ENCODE results near the gene GPRASP2. TPM values are rescaled to one million over a fixed set of nuclear protein-coding genes. Genes with fewer than 3 reads are reported as not detected.
"Not testable (repeated sequence)": the region's sequence is repeated elsewhere in the genome, so short reads cannot be mapped to it uniquely, and the experiment has no call there.

GPRASP2 gene
- total RNA-seq, 1 experiment from 2014 or later = 6.2 TPM

- Histone ChIP-seq H3K4me2 (no peak overlapping the region), H3K27me3 (ENCODE audit: insufficient read depth, low read depth) (no peaks in the 10 kb centered on the region), H3K4me3 (no peak overlapping the region), H3K4me1 (replicated peaks; ENCODE audit: insufficient read depth) (no peaks in the 10 kb centered on the region), H3K79me2 (ENCODE audit: low read depth) (no peaks in the 10 kb centered on the region), H4K20me1 (ENCODE audit: insufficient read depth) (no peaks in the 10 kb centered on the region), H3K36me3 (ENCODE audit: low read depth) (no peaks in the 10 kb centered on the region), H3K27ac (no peak overlapping the region), H2AFZ (no peak overlapping the region), H3F3A (ENCODE audit: insufficient read depth, low read depth) (no peaks in the 10 kb centered on the region), H3K9me2 (ENCODE audit: insufficient read depth) (no peaks in the 10 kb centered on the region), H3K9me3 (ENCODE audit: insufficient read depth, low read depth) (no peaks in the 10 kb centered on the region)
- intact Hi-C loops (cut with micrococcal nuclease; ENCODE audit: unreplicated experiment) = no loop called here
- CTCF ChIA-PET = interaction anchor here (0.6 to 0.7 kb wide), 2 partner anchors 27 to 634 kb away, joined by 4 to 5 read pairs; no protein-coding TSS in a partner anchor
- BruUV-seq (replicated peaks) = no TSS peak
- DNase-seq = no peak
- POLR2A ChIA-PET (ENCODE audit: unreplicated experiment) = no interaction called here
- TF ChIP-seq EZH2 (IDR thresholded peaks at IDR 0.05; ENCODE audit: low read depth) = no peak
- TF ChIP-seq CTCF (conservative IDR thresholded peaks at IDR 0.05) = no peak
These were observed 39.4 kb upstream of the GPRASP2 start for GRCh38 chrX:102672856-102673255.

- H3K9me3 ChIP-seq (ENCODE audit: insufficient read depth, low read depth); POLR2A ChIA-PET (ENCODE audit: unreplicated experiment); DNase-seq; H3K4me1 ChIP-seq (replicated peaks; ENCODE audit: insufficient read depth); H3K9me2 ChIP-seq (ENCODE audit: insufficient read depth); intact Hi-C loops (cut with micrococcal nuclease; ENCODE audit: unreplicated experiment); H3K36me3 ChIP-seq (ENCODE audit: low read depth); H3K4me2 ChIP-seq; CTCF ChIA-PET; H3K27me3 ChIP-seq (ENCODE audit: insufficient read depth, low read depth); H3K4me3 ChIP-seq; H4K20me1 ChIP-seq (ENCODE audit: insufficient read depth); H3F3A ChIP-seq (ENCODE audit: insufficient read depth, low read depth); H3K27ac ChIP-seq; BruUV-seq (replicated peaks); H3K79me2 ChIP-seq (ENCODE audit: low read depth); H2AFZ ChIP-seq: not testable (repeated sequence)
These were observed 34.8 kb upstream of the GPRASP2 start for GRCh38 chrX:102677479-102677878.

GRCh38 chrX:102684772-102685520 is 27.3 kb upstream of the GPRASP2 start:
- intact Hi-C loops (cut with micrococcal nuclease; ENCODE audit: unreplicated experiment) = no loop called here
- ChIA-PET CTCF (no interaction called here), POLR2A (ENCODE audit: unreplicated experiment) (no interaction called here)
- Histone ChIP-seq H3K9me3 (ENCODE audit: insufficient read depth, low read depth) (no peaks in the 10 kb centered on the region), H3K79me2 (ENCODE audit: low read depth) (no peaks in the 10 kb centered on the region), H3K27me3 (ENCODE audit: insufficient read depth, low read depth) (no peaks in the 10 kb centered on the region), H3K4me3 (no peak overlapping the region), H4K20me1 (ENCODE audit: insufficient read depth) (no peaks in the 10 kb centered on the region), H3K27ac (no peak overlapping the region), H2AFZ (no peak overlapping the region), H3K4me1 (replicated peaks; ENCODE audit: insufficient read depth) (no peaks in the 10 kb centered on the region), H3K9me2 (ENCODE audit: insufficient read depth) (no peaks in the 10 kb centered on the region), H3F3A (ENCODE audit: insufficient read depth, low read depth) (no peaks in the 10 kb centered on the region), H3K4me2 (no peak overlapping the region), H3K36me3 (ENCODE audit: low read depth) (no peaks in the 10 kb centered on the region)
- BruUV-seq (replicated peaks) = no TSS peak
- DNase-seq = no peak
- TF ChIP-seq EZH2 (IDR thresholded peaks at IDR 0.05; ENCODE audit: low read depth) (no peak), CTCF (conservative IDR thresholded peaks at IDR 0.05) (no peak)

GRCh38 chrX:102694749-102695148 is 17.5 kb upstream of the GPRASP2 start:
- BruUV-seq (replicated peaks) = no TSS peak
- POLR2A ChIA-PET (ENCODE audit: unreplicated experiment) = interaction anchor here (0.6 kb wide), 1 partner anchor 1231 kb away, joined by 3 read pairs; no protein-coding TSS in a partner anchor
- no peak overlapping the region for H3K4me2 ChIP-seq
- no peaks in the 10 kb centered on the region for H3K9me2 ChIP-seq (ENCODE audit: insufficient read depth)
- no peaks in the 10 kb centered on the region for H3F3A ChIP-seq (ENCODE audit: insufficient read depth, low read depth)
- no peaks in the 10 kb centered on the region for H3K4me1 ChIP-seq (replicated peaks; ENCODE audit: insufficient read depth)
- no peaks in the 10 kb centered on the region for H4K20me1 ChIP-seq (ENCODE audit: insufficient read depth)
- intact Hi-C loops (cut with micrococcal nuclease; ENCODE audit: unreplicated experiment) = no loop called here
- no peaks in the 10 kb centered on the region for H3K27me3 ChIP-seq (ENCODE audit: insufficient read depth, low read depth)
- no peaks in the 10 kb centered on the region for H3K79me2 ChIP-seq (ENCODE audit: low read depth)
- H3K27ac ChIP-seq = no peak overlapping the region
- H2AFZ ChIP-seq = no peak overlapping the region
- no peaks in the 10 kb centered on the region for H3K36me3 ChIP-seq (ENCODE audit: low read depth)
- no peak for TF ChIP-seq EZH2 (IDR thresholded peaks at IDR 0.05; ENCODE audit: low read depth)
- no peak for TF ChIP-seq CTCF (conservative IDR thresholded peaks at IDR 0.05)
- no peak for DNase-seq
- H3K9me3 ChIP-seq (ENCODE audit: insufficient read depth, low read depth) = no peaks in the 10 kb centered on the region
- no peak overlapping the region for H3K4me3 ChIP-seq
- CTCF ChIA-PET = no interaction called here
